ENCODE results near the gene IGF2BP1.

IGF2BP1 gene

GRCh38 chr17:48997103-48997826, at the start of gene IGF2BP1:
Gene IGF2BP1 (plus strand): TSS chr17:48997385. CDS start chr17:48997746, 361 bp downstream.
- H3K27ac ChIP-seq (ENCODE audit: low read depth in 2 of 2, low read length in 2 of 2), result no peak within 1 kb of the TSS
- no peaks in the 10 kb centered on the region for H3K36me3 ChIP-seq (ENCODE audit: control insufficient read depth in 2 of 2, insufficient read depth in 2 of 2, low read length in 2 of 2)
- peaks cover 9 to 14% of the 10 kb centered on the region in 2 donors for H3K4me1 ChIP-seq (ENCODE audit: control insufficient read depth in 2 of 2, insufficient read depth in 2 of 2, low read length in 2 of 2)
- peaks cover 78 to 86% of the 10 kb centered on the region in 2 donors for H3K27me3 ChIP-seq (ENCODE audit: control insufficient read depth in 2 of 2, insufficient read depth in 2 of 2, low read length in 2 of 2)
- H3K4me3 ChIP-seq (ENCODE audit: low read length in 2 of 2), result peak within 1 kb of the TSS; percentile 9 to 48
- H3K9me3 ChIP-seq (ENCODE audit: control insufficient read depth in 2 of 2, low read length in 2 of 2), result no peaks in the 10 kb centered on the region
- no peak within 1 kb of the TSS for H3K9ac ChIP-seq (ENCODE audit: low read depth in 1 of 2, low read length in 2 of 2)

GRCh38 chr17:48951572-48951971, 45.6 kb upstream of the IGF2BP1 start:
- Histone ChIP-seq H3K9me3 (ENCODE audit: control insufficient read depth in 2 of 2, low read length in 2 of 2) (no peaks in the 10 kb centered on the region), H3K4me3 (ENCODE audit: low read length in 2 of 2) (no peak overlapping the region), H3K27me3 (ENCODE audit: control insufficient read depth in 2 of 2, insufficient read depth in 2 of 2, low read length in 2 of 2) (peaks cover 3 to 5% of the 10 kb centered on the region in 2 donors), H3K36me3 (ENCODE audit: control insufficient read depth in 2 of 2, insufficient read depth in 2 of 2, low read length in 2 of 2) (no peaks in the 10 kb centered on the region), H3K9ac (ENCODE audit: low read depth in 1 of 2, low read length in 2 of 2) (no peak overlapping the region), H3K27ac (ENCODE audit: low read depth in 2 of 2, low read length in 2 of 2) (no peak overlapping the region), H3K4me1 (ENCODE audit: control insufficient read depth in 2 of 2, insufficient read depth in 2 of 2, low read length in 2 of 2) (peaks cover 2 to 4% of the 10 kb centered on the region in 2 donors)

GRCh38 chr17:48952904-48953303, 44.3 kb upstream of the IGF2BP1 start:
- H3K4me3 ChIP-seq (ENCODE audit: low read length in 2 of 2), result no peak overlapping the region
- peaks cover 3% of the 10 kb centered on the region in 2 donors for H3K27me3 ChIP-seq (ENCODE audit: control insufficient read depth in 2 of 2, insufficient read depth in 2 of 2, low read length in 2 of 2)
- H3K9ac ChIP-seq (ENCODE audit: low read depth in 1 of 2, low read length in 2 of 2), result no peak overlapping the region
- H3K9me3 ChIP-seq (ENCODE audit: control insufficient read depth in 2 of 2, low read length in 2 of 2), result no peaks in the 10 kb centered on the region
- no peak overlapping the region for H3K27ac ChIP-seq (ENCODE audit: low read depth in 2 of 2, low read length in 2 of 2)
- no peaks in the 10 kb centered on the region for H3K36me3 ChIP-seq (ENCODE audit: control insufficient read depth in 2 of 2, insufficient read depth in 2 of 2, low read length in 2 of 2)
- H3K4me1 ChIP-seq (ENCODE audit: control insufficient read depth in 2 of 2, insufficient read depth in 2 of 2, low read length in 2 of 2), result peaks cover 2 to 4% of the 10 kb centered on the region in 2 donors

GRCh38 chr17:48954300-48954755, 42.9 kb upstream of the IGF2BP1 start:
- Histone ChIP-seq H3K4me3 (ENCODE audit: low read length in 2 of 2) (no peak overlapping the region), H3K4me1 (ENCODE audit: control insufficient read depth in 2 of 2, insufficient read depth in 2 of 2, low read length in 2 of 2) (peaks cover 2 to 4% of the 10 kb centered on the region in 2 donors), H3K36me3 (ENCODE audit: control insufficient read depth in 2 of 2, insufficient read depth in 2 of 2, low read length in 2 of 2) (no peaks in the 10 kb centered on the region), H3K27ac (ENCODE audit: low read depth in 2 of 2, low read length in 2 of 2) (no peak overlapping the region), H3K27me3 (ENCODE audit: control insufficient read depth in 2 of 2, insufficient read depth in 2 of 2, low read length in 2 of 2) (peaks cover 5 to 6% of the 10 kb centered on the region in 2 donors), H3K9me3 (ENCODE audit: control insufficient read depth in 2 of 2, low read length in 2 of 2) (no peaks in the 10 kb centered on the region), H3K9ac (ENCODE audit: low read depth in 1 of 2, low read length in 2 of 2) (no peak overlapping the region)

GRCh38 chr17:48960834-48961515, 36.2 kb upstream of the IGF2BP1 start:
- Histone ChIP-seq H3K9ac (ENCODE audit: low read depth in 1 of 2, low read length in 2 of 2) (no peak overlapping the region), H3K27me3 (ENCODE audit: control insufficient read depth in 2 of 2, insufficient read depth in 2 of 2, low read length in 2 of 2) (peaks cover 14 to 24% of the 10 kb centered on the region in 2 donors), H3K9me3 (ENCODE audit: control insufficient read depth in 2 of 2, low read length in 2 of 2) (no peaks in the 10 kb centered on the region), H3K36me3 (ENCODE audit: control insufficient read depth in 2 of 2, insufficient read depth in 2 of 2, low read length in 2 of 2) (no peaks in the 10 kb centered on the region), H3K27ac (ENCODE audit: low read depth in 2 of 2, low read length in 2 of 2) (no peak overlapping the region), H3K4me3 (ENCODE audit: low read length in 2 of 2) (no peak overlapping the region), H3K4me1 (ENCODE audit: control insufficient read depth in 2 of 2, insufficient read depth in 2 of 2, low read length in 2 of 2) (no peaks in the 10 kb centered on the region)

GRCh38 chr17:48961516-48962233, 35.5 kb upstream of the IGF2BP1 start:
- Histone ChIP-seq H3K27me3 (ENCODE audit: control insufficient read depth in 2 of 2, insufficient read depth in 2 of 2, low read length in 2 of 2) (peaks cover 16 to 25% of the 10 kb centered on the region in 2 donors), H3K27ac (ENCODE audit: low read depth in 2 of 2, low read length in 2 of 2) (no peak overlapping the region), H3K4me1 (ENCODE audit: control insufficient read depth in 2 of 2, insufficient read depth in 2 of 2, low read length in 2 of 2) (no peaks in the 10 kb centered on the region), H3K9me3 (ENCODE audit: control insufficient read depth in 2 of 2, low read length in 2 of 2) (no peaks in the 10 kb centered on the region), H3K4me3 (ENCODE audit: low read length in 2 of 2) (no peak overlapping the region), H3K9ac (ENCODE audit: low read depth in 1 of 2, low read length in 2 of 2) (no peak overlapping the region), H3K36me3 (ENCODE audit: control insufficient read depth in 2 of 2, insufficient read depth in 2 of 2, low read length in 2 of 2) (no peaks in the 10 kb centered on the region)

- no peak overlapping the region for H3K9ac ChIP-seq (ENCODE audit: low read depth in 1 of 2, low read length in 2 of 2)
- no peak overlapping the region for H3K4me3 ChIP-seq (ENCODE audit: low read length in 2 of 2)
- no peaks in the 10 kb centered on the region for H3K4me1 ChIP-seq (ENCODE audit: control insufficient read depth in 2 of 2, insufficient read depth in 2 of 2, low read length in 2 of 2)
- no peak overlapping the region for H3K27ac ChIP-seq (ENCODE audit: low read depth in 2 of 2, low read length in 2 of 2)
- peaks cover 11 to 19% of the 10 kb centered on the region in 2 donors for H3K27me3 ChIP-seq (ENCODE audit: control insufficient read depth in 2 of 2, insufficient read depth in 2 of 2, low read length in 2 of 2)
- H3K36me3 ChIP-seq (ENCODE audit: control insufficient read depth in 2 of 2, insufficient read depth in 2 of 2, low read length in 2 of 2), result no peaks in the 10 kb centered on the region
- no peaks in the 10 kb centered on the region for H3K9me3 ChIP-seq (ENCODE audit: control insufficient read depth in 2 of 2, low read length in 2 of 2)
Measured at GRCh38 chr17:48970224-48970623, 27.0 kb upstream of the IGF2BP1 start.

GRCh38 chr17:48970865-48971687, 26.1 kb upstream of the IGF2BP1 start:
- no peak overlapping the region for H3K4me3 ChIP-seq (ENCODE audit: low read length in 2 of 2)
- H3K4me1 ChIP-seq (ENCODE audit: control insufficient read depth in 2 of 2, insufficient read depth in 2 of 2, low read length in 2 of 2), result no peaks in the 10 kb centered on the region
- no peak overlapping the region for H3K9ac ChIP-seq (ENCODE audit: low read depth in 1 of 2, low read length in 2 of 2)
- H3K9me3 ChIP-seq (ENCODE audit: control insufficient read depth in 2 of 2, low read length in 2 of 2), result no peaks in the 10 kb centered on the region
- H3K27ac ChIP-seq (ENCODE audit: low read depth in 2 of 2, low read length in 2 of 2), result no peak overlapping the region
- H3K36me3 ChIP-seq (ENCODE audit: control insufficient read depth in 2 of 2, insufficient read depth in 2 of 2, low read length in 2 of 2), result no peaks in the 10 kb centered on the region
- H3K27me3 ChIP-seq (ENCODE audit: control insufficient read depth in 2 of 2, insufficient read depth in 2 of 2, low read length in 2 of 2), result peaks cover 11 to 19% of the 10 kb centered on the region in 2 donors

- Histone ChIP-seq H3K9ac (ENCODE audit: low read depth in 1 of 2, low read length in 2 of 2) (no peak overlapping the region), H3K27me3 (ENCODE audit: control insufficient read depth in 2 of 2, insufficient read depth in 2 of 2, low read length in 2 of 2) (peaks cover 9 to 18% of the 10 kb centered on the region in 2 donors), H3K27ac (ENCODE audit: low read depth in 2 of 2, low read length in 2 of 2) (no peak overlapping the region), H3K4me3 (ENCODE audit: low read length in 2 of 2) (no peak overlapping the region), H3K9me3 (ENCODE audit: control insufficient read depth in 2 of 2, low read length in 2 of 2) (no peaks in the 10 kb centered on the region), H3K4me1 (ENCODE audit: control insufficient read depth in 2 of 2, insufficient read depth in 2 of 2, low read length in 2 of 2) (no peaks in the 10 kb centered on the region), H3K36me3 (ENCODE audit: control insufficient read depth in 2 of 2, insufficient read depth in 2 of 2, low read length in 2 of 2) (no peaks in the 10 kb centered on the region)
Measured at GRCh38 chr17:48972749-48973097, 24.5 kb upstream of the IGF2BP1 start.
